AG20443 (cell line): Measurements from ENCODE around the gene IQGAP2.
"Not testable (repeated sequence)": the region's sequence is repeated elsewhere in the genome, so short reads cannot be mapped to it uniquely, and the experiment has no call there.

Source experiments
- DNase-seq: peaks from one replicate; pipeline ENCODE4 v3.0.0; 2012; ENCODE audit warnings: low spot score, mixed read lengths

IQGAP2 gene, protein sequence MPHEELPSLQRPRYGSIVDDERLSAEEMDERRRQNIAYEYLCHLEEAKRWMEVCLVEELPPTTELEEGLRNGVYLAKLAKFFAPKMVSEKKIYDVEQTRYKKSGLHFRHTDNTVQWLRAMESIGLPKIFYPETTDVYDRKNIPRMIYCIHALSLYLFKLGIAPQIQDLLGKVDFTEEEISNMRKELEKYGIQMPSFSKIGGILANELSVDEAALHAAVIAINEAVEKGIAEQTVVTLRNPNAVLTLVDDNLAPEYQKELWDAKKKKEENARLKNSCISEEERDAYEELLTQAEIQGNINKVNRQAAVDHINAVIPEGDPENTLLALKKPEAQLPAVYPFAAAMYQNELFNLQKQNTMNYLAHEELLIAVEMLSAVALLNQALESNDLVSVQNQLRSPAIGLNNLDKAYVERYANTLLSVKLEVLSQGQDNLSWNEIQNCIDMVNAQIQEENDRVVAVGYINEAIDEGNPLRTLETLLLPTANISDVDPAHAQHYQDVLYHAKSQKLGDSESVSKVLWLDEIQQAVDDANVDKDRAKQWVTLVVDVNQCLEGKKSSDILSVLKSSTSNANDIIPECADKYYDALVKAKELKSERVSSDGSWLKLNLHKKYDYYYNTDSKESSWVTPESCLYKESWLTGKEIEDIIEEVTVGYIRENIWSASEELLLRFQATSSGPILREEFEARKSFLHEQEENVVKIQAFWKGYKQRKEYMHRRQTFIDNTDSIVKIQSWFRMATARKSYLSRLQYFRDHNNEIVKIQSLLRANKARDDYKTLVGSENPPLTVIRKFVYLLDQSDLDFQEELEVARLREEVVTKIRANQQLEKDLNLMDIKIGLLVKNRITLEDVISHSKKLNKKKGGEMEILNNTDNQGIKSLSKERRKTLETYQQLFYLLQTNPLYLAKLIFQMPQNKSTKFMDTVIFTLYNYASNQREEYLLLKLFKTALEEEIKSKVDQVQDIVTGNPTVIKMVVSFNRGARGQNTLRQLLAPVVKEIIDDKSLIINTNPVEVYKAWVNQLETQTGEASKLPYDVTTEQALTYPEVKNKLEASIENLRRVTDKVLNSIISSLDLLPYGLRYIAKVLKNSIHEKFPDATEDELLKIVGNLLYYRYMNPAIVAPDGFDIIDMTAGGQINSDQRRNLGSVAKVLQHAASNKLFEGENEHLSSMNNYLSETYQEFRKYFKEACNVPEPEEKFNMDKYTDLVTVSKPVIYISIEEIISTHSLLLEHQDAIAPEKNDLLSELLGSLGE (N-terminal part only)

GRCh38 chr5:76402886-76403765 is at the start of gene IQGAP2:
Gene IQGAP2 (plus strand): TSS chr5:76403285. CDS start chr5:76403546, 261 bp downstream.
- peak; percentile 65 for DNase-seq

DNA sequence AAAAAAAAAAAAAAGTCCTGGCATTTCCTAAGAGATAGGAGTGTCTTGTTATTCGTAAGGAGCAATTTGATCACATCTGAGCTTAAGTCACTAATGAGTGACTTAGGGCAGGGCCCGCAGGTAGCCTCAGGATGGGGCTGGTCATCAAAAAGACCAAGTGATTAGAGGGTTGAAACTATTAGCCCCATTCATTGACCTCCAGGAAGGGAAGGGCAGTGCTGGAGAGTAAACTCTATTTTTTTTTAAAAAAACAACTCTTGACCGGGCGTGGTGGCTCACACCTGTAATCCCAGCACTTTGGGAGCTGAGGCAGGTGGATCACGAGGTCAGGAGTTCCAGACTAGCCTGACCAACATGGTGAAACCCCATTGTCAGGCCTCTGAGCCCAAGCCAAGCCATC is 46.2 kb upstream of the IQGAP2 start:
- DNase-seq, result no peak

DNA sequence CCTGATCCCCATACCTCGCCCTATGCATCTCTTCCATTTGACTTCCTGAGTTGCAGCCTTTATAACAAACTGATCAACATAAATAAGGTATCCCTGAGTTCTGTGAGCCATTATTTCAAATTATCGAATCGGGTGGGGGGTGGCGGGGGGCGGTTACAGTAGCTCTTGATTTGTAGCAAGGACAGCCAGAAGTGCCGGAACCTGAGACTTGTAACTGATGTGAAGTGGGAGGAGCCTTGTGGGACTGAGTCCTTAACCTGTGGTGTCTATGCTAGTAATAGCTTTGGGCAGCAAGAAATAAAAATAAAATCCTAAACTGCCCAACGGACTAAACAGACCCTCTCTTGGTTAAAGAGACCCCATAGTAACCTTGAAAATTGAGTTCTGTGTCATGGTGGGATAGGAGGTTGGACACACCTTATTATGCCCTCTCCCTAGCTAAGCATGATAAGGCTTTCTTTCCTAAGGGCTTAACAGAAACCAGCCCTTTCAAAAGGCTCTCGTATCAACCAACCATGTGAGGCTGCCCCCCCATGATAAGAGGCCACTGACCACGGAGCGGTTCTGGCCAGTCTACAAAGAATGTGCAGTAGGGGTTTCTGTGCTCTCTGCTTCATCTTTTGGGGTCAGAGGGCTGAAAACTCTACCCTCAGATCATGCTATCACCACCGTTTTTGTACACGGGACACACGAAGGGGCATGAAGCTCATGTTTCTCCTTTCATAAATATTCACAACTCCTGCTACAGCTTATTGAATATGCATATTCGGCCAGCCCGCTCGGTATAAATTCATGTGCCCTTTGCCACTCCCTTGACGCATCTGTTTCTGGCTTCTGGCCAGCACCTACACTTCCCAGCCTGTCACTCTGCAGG is 39.5 kb upstream of the IQGAP2 start:
- DNase-seq, result no peak

DNA sequence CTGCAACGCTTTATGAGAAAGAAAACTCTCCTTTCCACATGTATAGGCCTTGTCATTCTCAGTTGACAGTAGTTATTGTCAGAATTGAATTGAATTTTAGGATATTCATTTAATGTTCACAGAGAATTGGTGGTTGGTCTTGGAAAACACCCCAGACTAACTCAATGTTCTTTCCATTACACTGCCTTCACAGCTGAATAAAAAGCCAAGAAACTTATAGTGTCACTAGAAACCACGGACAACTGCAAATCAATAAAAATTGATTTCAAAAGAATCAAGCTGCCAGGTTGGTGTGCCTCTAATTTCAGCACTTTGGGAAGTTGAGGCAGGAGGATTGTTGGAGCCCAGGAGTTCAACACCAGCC is 38.9 kb upstream of the IQGAP2 start:
- DNase-seq, result no peak

- no peak for DNase-seq
These were observed 37.5 kb upstream of the IQGAP2 start for GRCh38 chr5:76365561-76365960.

DNA sequence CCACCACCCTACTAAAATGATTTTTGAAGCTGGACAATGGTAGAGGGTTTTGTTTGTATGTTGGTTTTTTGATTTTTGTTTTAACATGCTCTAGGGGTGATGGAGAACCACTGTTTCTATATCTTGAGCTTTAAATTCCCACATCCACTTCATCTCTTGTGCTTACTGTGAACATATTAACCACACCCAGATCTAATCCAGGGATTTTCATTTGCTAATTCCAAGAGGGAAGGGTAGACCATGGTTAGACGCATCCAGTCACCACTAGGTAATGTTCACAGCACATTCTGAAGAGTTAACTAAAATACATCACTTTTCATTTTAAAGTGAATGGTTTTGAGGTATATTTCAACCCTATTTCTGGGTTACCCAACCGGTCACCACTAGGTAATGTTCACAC is 36.5 kb upstream of the IQGAP2 start:
- DNase-seq, result no peak

GRCh38 chr5:76367623-76368371 is 35.3 kb upstream of the IQGAP2 start:
- DNase-seq, result no peak

GRCh38 chr5:76368941-76369340 is 34.1 kb upstream of the IQGAP2 start:
- no peak for DNase-seq

- DNase-seq, result not testable (repeated sequence)
These were observed 33.4 kb upstream of the IQGAP2 start for GRCh38 chr5:76369668-76370067.

DNA sequence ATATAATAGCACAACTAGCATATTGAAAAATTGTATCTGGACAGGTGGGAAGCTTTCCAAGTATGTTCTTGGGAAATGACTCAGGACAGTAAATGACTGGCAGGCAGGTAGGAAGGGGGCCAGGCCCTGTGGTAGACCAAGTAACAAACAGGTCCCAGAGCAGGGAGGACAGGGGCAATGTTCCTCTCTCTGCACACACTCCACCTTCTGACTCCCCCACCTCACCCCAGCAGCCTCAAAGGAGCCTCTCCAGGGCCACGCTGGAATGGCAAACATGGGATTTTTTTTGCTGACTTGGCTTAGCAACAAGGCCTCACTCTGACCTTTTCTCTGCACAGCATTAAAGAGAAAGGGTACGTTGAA is 31.1 kb upstream of the IQGAP2 start:
- no peak for DNase-seq

- peak; percentile 82 for DNase-seq
These were observed 30.6 kb upstream of the IQGAP2 start for GRCh38 chr5:76372323-76373054.

DNA sequence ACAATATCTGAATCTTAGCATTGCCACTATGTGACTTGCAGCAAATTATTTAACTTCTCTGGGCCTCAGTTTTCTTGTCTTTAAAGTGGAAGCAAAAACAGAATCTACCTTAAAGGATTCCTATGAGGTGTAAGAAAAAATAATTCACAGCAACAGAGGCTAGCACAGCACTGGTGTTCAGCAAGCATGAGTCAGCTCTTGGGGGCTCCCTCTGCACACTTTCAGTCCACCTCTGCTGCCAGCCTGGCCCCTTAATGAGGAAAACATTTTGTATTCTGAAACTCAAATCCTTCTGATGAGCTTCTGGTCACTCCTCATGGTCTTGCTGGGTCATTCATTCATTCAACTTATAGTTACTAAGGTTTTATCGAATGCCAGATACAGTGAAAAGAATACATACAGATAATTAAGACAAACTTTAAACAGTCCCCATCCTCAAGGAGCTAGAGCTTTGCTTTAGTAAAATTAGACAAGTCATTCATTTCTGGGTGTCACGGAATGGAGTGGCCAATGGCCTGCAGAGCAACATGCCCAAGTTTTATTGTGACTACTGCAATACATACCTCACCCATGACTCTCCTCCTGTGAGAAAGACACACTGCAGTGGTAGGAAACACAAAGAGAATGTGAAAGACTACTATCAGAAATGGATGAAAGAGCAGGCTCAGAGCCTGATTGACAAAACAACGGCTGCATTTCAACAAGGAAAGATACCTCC is 26.8 kb upstream of the IQGAP2 start:
- DNase-seq, result no peak

GRCh38 chr5:76376866-76377230 is 26.2 kb upstream of the IQGAP2 start:
- no peak for DNase-seq

DNA sequence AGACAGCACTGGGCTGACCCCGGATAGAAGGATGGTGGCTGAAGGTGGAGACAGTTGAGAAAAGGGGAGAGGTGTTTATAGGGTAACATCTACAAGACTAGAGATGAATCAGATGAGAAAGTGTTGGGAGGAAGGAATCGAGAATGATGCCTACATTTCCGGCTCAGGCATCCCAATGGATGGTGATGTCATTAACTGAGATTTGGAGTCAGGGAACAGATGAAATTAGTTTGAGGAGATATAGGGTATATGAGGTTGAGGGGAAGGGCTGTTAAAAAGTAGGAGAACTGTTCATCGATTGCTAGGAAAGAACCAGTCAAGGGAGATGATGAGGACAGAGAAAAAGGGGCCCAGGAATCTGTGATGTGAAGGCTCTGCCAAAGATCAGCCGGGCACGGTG is 24.7 kb upstream of the IQGAP2 start:
- DNase-seq, result no peak

DNA sequence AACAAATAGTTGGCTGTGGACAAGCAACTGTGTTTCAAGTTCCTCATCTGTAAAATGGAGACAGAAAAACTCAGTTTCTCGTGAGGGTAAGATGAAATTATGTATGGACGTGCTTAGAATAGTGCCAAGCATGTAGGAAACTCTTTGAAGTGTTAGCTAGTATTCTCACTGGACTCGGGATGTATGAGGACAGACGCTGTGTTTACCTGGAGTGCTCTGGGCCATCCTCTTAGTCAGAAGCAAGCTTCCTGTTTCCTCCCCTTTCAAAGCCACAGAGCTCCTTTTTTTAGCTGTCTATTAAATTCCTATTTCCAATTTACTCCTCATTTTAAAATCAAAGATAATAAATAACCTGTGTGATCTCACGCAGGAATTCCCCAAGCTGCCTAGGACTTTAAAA is 23.8 kb upstream of the IQGAP2 start:
- DNase-seq, result no peak

DNA sequence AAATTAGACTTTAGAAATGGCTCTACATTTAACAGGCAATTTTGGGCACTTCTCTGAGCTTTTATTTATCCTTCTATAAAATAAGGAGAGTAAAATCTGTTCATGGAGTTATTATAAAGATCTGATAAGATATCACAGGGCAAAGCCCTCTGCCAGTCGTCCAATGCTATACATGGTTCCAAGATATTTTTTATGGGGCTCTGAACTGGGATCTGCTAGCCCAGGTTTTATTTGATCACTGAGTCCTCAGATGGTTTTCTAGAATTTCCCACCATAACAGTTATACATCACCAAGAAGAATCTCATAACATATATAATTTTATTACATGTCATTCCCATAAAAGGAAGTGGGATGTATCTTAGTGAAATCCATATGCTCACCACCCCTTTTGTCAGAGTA is 23.2 kb upstream of the IQGAP2 start:
- DNase-seq, result no peak

DNA sequence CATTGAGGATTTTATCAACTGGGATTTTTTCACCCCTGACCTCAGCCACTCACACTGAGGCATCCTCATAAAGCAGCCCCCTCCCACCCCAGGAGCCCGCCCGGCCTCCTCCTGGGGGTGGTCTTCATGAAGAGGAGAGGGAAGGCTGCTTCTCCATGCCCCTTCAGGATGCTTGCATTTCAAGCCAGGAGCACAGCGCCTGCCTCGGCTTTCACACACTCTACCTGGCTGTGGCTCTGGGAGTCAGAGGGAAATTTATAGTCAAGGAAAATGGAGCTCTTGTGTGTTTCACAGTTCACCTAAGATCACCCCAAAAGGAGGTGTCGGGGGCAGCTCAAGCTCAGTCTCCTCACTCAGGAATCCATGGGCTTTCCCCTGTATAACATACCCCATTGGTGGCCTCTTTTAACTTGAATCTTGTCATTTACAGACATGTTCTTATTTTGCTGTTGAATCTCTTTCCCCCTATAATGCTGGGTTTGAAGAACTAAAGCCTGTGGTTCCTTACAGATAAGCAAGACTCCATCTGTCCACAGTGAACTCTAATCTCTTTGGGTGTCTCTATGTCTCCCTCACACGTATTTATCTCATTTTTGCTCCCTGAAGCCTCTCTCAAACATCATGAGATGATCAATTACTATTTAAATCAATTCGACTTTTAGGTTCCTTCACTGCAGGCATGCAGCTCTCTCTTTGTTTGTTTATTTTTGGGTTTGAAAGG is 22.6 kb upstream of the IQGAP2 start:
- no peak for DNase-seq
